Stimulated activated CD8-positive, alpha-beta memory T cell treated with anti-CD3 and anti-CD28 coated beads, Interleukin-4, amount 100 ng/mL, for 1 hour (primary cell): Measurements from ENCODE around the gene IL36G.

Source experiments
- DNase-seq, 2 donors: peaks; one replicate each; pipeline ENCODE4 v3.0.0-alpha.2; 2020; ENCODE audit warnings: low read depth in 2 of 2, low spot score in 1 of 2

Gene IL36G

GRCh38 chr2:112972423-112973086 lies 5.3 kb upstream of the IL36G start:
- DNase-seq: no peak

DNA sequence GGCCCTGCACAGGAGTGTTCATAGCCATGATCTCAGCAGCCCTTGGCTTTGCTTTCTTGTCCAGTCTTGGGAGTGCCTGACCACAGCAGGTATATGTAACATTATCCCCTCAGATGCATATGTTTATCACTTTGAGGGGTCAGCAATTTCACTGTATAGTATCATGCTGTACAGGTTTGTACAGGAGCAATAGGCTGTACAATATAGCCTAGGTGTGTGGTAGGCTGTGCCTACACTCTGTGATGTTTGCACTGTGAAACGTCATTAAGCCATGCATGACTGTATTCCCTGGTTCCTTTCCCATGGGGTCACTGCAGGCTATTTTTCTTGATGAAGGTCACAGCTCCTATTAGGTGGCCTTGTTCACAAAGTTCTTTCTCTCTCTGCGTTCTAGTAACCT lies 4.7 kb upstream of the IL36G start:
- DNase-seq: no peak

GRCh38 chr2:112979731-112980130 lies 1.9 kb downstream of the IL36G start:
- DNase-seq: no peak

- no peak for DNase-seq
These were observed 2.7 kb downstream of the IL36G start for GRCh38 chr2:112980537-112980936.

DNA sequence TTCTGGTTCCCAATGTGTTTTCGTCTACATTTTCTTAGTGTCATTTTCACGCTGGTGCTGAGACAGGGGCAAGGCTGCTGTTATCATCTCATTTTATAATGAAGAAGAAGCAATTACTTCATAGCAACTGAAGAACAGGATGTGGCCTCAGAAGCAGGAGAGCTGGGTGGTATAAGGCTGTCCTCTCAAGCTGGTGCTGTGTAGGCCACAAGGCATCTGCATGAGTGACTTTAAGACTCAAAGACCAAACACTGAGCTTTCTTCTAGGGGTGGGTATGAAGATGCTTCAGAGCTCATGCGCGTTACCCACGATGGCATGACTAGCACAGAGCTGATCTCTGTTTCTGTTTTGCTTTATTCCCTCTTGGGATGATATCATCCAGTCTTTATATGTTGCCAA lies 7.3 kb downstream of the IL36G start:
- no peak for DNase-seq

DNA sequence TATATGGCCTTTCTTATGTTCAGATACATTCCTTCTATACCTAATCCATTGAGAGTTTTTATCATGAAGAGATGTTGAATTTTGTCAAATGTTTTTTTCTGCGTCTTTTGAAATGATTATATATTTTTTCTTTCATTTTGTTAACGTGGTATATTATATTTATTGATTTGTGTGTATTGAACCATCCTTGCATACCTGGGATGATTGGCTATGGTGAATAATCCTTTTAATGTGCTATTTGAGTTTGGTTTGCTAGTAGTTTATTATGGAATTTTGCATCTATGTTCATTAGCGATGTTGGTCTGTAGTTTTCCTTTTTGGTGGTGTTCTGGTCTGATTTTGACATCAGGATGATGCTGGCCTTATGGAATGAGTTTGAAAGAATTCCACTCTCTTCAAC lies 11.8 kb downstream of the IL36G start:
- no peak for DNase-seq

GRCh38 chr2:112993831-112994230 lies 16.0 kb downstream of the IL36G start:
- DNase-seq: no peak

- DNase-seq: no peak
These were observed 16.8 kb downstream of the IL36G start for GRCh38 chr2:112994648-112995047.

DNA sequence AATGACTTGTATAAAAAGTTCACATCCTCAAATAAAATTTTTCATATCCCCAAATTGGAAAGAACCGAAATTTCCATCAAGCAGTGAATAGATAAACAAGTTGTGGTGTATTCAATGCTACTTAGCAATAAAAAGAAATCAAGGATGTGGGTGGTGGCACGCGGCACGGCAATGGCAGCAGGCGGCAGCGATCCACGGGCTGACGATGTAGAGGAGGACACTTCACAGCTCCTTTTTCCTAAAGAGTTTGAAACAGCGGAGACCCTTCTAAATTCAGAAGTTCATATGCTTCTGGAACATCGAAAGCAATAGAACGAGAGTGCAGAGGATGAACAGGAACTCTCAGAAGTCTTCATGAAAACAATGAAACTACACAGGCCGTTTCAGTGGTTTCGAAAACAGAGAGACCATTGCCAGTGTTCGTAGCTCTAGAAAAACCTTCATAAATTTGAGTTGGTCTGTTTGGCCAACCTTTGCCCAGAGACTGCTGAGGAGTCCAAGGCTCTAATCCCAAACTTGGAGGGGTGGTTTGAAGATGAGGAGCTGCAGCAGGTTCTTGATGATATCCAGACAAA lies 17.6 kb downstream of the IL36G start:
- no peak for DNase-seq

DNA sequence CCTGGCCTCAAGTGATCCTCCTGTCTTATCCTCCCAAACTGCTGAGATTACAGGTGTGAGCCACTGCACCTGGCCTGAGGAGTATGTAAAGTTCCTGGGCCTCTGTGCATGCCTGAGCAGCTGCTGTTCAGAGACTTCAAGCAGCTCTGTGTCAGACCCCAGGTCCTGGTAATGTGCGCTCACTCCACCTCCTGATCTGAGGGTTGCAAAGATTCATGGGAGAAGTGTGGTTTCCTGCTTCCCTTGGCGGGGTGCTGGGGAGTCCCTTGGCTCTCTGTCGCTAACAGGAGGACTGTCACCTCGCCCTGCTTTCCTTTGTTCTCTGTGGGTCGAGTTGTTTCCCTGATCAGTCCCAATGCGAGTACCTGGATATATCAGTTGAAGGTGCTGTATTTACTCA lies 18.8 kb downstream of the IL36G start:
- DNase-seq: peak; percentile 15 to 40

DNA sequence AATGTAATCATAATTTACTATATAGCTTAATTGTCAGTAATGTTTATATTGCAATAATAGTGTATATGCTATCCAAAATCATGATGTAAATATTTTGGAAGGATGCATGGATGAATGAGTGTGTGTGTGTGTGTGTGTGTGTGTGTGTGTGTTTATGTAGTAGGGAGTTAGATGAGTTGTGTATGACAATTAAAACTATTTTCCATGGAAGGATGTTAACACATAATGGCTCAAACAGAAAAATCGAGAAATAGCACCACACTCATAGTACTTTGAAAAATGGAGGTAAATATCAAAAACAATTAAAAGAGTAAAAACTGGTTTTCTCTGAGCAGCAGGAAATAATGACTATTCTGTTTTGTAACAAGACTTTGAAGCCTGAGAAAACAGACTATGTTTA lies 19.3 kb downstream of the IL36G start:
- no peak for DNase-seq

DNA sequence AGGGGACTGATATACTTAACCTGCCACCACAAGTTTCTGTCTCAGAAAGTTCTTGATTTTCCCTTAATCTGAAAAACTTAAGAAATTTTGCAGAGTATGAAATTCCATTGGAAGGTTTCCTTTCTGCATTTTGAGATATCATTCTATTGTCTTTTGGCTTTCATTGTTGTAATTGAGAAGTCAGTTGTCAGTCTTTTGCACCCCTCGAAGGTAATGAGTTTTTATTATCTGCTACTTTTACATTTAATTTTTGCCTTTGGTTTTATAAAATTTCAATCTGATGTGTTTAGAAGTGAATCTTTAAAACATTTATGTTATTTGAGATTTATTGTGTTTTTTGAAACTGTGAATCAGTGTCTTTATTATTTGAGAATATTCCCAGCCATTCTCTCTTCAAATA lies 22.6 kb downstream of the IL36G start:
- no peak for DNase-seq

DNA sequence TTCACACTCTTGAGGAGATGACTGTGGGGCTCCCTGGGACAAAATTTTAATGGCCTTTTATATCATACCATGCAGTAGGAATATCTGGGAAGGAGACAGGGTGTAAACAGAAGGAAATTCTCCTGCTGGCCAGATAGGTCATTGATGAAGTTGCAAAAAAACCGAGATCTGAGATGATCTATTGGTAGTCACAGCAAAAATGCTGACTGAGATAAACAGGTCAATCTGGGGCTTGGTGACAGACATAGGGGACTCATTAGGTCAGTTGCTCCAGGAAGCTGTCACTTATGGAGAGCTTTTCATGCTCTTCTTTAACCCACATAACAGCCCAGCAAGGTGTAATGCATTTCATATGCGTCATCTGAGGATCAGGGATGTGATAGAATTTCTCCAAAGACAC lies 24.9 kb downstream of the IL36G start:
- DNase-seq: no peak

DNA sequence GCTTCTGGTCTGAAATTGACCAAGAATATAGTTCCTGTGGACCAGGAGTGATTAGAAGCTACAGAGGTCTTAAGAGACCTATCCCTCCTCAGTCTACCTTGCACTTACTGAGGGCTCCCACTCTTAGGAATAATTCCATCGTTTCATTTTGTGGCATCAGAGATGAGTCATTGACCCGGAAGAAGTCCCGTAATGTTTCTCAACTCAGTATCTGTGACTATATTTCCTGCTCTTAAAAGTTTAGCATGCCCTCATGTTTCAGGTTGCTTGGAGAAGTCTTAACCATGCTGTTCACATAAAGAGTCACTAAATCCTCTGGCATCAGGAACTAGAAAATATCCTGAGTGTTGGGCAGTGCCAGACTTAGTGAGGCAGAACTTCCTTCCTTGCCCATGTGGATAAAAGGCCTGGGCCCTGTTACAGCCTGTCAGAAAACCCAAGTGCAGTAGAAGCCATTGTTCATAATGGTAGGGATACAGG lies 27.3 kb downstream of the IL36G start, which contains the start of gene IL36A:
TSS of gene IL36A (plus strand) at position 430 of the 480 bp plus-strand sequence. CDS start 413 bp downstream, outside the sequence.
- no peak for DNase-seq

DNA sequence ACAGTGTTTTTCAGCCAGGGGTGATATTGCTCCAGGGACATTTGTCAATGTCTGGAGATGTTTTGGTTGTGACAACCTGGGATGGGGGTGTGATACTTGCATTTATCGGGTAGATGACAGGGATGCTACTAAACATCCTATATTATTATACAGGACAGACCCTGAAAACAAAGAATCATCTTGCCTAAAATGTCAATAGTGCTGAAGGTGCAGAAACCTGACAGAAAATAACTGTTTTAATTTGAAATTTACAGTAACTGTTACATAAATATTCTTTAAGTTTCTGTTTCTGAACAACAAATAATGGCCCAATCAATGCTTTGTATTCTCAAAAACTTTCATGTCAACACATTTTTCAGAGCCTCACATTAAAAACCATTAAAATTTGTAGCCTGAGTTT lies 29.4 kb downstream of the IL36G start:
- DNase-seq: no peak

GRCh38 chr2:113009622-113010021 lies 31.8 kb downstream of the IL36G start:
- DNase-seq: no peak

DNA sequence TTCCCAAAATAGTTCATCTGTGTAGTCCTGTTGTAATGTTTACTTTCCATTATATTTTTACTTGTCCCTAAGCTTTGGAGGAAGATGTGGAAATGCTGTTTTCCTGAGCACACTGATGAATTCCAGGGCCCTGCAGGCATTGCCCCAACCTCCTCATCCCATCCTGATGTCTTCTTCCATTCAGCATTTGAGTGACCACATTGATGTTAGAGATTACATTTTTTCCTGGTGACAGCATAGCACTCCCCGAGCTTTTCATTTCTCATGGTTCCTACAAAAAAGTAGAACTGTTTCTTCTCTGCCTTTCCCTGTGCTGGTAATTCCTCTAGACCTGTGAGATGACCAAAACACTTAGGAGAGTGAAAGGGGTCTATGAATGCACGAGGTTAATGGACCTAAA lies 32.3 kb downstream of the IL36G start:
- no peak for DNase-seq

GRCh38 chr2:113011108-113011507 lies 33.3 kb downstream of the IL36G start:
- DNase-seq: no peak

DNA sequence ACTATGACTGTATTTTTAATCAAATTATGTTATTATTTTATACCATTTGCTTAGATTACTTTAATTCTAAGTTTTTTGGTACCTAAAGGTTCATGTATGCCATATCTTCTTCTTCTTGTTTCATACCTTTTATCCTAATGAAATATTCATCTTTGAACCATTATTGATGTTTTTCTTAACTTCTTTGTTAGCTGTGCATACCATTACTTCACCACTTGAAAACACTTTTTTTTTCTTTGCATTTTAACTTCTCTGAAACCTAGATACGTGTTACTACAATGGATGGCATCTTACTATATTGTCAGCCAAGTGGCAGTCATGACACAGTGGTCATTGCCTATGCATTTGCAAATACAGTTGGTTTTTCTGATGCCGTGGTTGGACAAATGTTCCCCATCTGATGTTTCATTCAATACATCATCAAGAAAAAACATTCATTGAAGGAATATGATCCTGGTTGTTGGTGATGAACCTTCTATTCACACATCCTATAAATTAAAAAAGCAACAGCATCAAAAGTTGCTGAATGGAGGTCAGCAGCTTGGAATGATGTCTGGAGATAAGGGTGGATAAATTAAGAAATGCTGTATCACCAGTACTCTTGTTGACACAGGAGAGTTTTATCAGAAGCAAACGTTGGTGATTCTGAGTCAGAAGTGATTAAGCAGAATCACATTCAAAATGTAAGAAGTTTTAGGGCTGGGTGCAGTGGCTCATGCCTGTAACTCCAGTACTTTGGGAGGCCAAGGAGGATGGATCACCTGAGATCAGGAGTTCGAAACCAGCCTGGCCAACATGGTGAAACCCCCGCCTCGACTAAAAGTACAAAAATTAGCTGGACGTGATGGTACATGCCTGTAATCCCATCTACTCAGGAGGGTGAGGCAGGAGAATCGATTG lies 34.9 kb downstream of the IL36G start:
- no peak for DNase-seq

- DNase-seq: no peak
These were observed 35.5 kb downstream of the IL36G start for GRCh38 chr2:113013336-113013661.

GRCh38 chr2:113014067-113014466 lies 36.3 kb downstream of the IL36G start:
- no peak for DNase-seq

DNA sequence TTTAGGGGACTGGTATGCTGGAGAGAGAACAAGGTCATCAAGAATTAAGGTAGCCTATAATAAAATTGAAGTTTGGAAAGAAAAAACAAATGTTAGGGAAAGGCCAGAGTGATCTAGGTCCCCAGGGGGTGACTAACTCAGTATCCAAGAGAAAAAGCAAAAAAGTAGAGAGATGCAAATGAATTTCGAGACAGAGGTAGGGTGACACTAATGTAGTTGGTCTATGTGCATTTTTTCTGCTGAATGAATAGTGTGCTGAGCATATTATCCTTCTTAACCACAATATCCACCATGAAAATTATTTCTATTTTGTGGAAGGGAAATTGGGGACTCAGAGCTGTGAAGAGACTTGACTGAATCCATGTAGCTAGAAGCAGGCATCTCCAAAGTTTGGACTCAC lies 37.2 kb downstream of the IL36G start:
- no peak for DNase-seq
